HS-27A (cell line): ENCODE data around the gene COL15A1.

Experiments used
- DNase-seq: peaks from one replicate; pipeline ENCODE4 v3.0.0-alpha.2; 2012; ENCODE audit warnings: low read depth, missing footprints

COL15A1 gene

DNA sequence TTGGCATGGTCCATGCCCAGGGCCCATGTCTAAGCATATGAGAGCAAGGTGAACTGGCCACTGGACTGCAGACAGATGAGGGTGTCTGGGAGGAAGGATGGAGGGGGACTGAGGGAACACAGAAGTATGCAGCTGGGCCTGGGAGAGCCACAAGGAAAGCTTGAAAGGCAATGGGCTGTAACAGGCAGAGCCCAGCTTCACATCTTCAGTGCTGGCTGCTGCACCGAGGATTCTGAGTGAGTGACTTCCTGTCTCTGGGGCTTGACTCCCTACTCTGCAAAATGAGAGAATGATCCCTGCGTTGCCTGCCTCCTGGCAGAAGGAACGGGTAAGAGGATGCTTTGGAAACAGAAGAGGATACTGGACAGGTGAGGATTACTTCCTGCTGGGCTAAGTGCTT, 29.0 kb downstream of the COL15A1 start:
- no peak for DNase-seq

DNA sequence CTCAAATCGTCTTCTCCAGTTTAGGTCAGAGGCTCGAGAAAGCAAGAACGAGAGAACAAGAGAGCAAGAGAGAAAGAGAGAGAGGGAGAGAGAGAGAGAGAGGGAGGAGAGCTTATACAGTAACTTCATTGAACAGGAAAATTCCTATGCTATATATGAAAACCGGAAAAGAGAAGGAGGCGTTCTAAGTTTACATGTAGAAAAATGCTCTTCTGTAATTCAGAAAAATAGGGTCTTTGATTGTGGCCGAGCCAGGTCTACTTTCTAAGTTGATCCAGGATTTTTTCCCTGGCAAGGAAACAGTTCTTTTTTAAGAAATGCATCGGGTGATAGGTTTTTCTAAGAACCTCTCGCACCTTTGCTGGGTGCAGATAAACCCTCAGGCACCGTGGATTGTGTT, 29.5 kb downstream of the COL15A1 start:
- DNase-seq, result no peak

DNA sequence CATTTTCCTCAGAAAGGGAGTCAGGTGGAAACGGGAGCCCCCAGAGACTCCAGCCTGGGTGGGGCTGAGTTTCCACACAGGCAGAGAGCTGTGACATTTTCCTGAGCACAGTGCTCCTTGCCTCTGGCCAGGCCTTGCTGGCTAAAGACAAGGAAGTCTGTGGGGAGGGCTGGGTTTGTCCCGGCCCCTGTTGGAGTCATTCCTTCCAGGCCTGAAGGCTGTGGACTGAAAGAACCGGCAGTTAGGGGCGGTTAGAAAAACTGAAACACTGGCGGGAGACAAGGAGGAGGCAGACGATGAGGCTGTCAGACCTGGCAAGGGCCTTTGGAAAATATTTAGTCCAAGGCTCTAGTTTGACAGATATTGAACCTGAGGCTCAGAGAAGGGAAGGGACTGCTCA, 29.9 kb downstream of the COL15A1 start:
- DNase-seq, result no peak

DNA sequence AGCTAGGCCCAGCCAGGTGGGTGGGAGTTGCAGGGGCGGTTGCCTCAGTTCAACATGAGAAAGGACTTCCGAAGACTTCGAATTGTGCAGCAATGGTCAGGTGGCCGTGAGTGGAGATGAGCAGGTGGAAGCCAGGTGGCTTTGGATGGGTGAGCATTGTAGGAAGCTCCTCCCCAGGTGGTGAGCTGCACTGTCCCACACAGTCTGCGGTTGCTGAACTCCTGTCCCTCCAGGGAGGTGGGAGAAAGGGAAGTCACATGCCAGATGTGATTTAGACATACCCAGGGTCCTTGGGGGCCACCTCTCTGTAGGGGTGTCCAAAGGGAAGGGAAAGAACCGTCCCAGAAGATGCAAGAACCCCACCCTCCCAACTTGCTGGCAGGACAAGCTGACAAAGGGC, 30.4 kb downstream of the COL15A1 start:
- DNase-seq, result no peak

DNA sequence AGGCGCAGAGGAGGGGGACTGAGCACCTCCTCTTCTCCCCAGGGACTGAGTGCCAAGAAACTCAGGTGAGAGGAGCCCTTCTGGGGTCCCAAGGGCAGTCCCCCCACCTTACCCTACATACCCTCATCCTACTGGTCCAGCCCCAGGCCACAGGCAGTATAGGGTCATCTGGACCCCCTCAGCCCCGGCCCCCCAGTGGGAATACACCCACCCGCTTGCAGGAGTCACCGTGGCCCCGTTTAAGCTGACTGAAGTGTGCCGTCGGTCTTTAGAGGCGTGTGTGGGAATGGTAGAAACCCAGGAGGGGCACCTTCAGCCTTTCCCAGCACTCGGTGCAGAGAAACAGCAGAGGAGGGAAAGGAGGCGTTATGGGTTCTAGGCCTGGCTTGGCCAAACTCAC, 30.8 kb downstream of the COL15A1 start:
- no peak for DNase-seq

DNA sequence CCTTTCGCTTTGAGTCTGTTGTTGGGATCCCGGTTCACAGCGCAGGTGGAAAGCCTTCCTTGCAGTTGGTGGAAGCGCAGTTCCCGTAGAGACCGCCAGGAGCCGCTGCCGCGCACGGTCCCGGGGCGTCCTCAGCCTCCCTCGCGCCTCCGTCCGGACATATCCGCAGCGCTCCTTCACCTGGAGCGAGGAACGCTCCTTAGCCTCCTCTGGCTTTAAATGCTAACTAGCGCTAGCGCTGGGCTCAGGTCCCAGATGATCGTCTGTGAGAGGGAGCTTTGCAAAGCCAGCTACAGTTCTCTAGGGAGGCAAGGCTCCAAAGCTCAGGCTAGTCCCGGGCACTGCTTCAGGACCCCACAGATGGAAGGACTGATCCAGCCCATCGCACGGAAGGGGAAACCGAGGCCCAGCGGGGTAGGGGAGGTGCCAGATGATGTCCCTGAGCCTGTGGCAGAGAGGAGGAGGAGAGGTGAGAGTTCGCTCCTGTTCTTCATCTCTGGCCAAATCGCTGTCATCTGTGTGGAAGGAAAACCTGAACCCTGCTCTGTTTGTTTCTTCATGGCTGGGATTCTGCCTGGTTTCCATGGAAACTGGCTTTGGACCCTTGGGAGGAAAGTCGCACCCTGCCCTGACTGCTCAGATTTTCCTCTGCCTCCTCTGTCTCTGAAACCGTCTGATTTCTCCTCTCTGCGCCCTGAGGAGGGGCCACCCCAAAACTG, 31.4 kb downstream of the COL15A1 start:
- no peak for DNase-seq

DNA sequence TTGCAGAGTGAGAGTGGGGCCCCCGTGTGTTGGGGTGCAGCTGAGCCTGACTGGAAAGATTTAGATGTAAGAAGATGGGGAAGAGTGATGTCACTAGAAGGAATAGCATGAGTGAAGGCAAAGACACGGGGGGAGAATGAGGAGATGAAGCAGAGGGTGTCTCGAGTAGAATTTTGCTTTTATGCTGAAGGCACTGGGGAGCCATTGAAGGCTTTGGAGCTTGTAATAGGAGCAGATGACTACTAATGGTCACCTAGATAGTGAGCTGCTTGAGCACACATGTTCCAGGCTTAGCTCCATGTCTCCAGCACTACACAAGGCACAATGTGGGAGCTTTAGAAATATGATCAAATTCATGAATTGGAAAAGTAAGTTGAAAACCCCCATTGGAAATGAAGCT, 32.1 kb downstream of the COL15A1 start:
- no peak for DNase-seq

DNA sequence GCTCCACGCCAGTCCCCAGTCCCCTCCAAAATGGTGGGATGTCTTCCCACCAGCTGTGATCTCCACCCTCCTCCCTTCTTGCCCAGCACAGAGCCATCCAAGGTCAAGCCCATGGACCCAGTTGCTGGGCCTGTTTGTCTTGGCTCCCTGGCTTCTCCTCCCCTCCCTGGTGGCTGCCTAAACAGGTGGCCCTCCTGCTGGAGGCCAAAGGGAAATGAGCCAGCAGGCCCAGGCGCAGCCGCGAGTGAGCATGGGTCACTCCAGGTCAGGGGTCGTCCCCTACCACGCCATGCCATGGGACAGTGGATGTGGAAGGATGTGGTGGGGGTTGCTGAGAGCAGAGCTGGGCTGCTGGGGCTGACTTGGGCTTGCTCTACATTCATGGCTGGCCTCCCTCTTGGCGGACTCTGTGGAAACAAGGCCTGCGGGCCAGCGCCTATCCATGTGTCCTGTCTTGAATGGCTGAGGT, 33.6 kb downstream of the COL15A1 start:
- no peak for DNase-seq

DNA sequence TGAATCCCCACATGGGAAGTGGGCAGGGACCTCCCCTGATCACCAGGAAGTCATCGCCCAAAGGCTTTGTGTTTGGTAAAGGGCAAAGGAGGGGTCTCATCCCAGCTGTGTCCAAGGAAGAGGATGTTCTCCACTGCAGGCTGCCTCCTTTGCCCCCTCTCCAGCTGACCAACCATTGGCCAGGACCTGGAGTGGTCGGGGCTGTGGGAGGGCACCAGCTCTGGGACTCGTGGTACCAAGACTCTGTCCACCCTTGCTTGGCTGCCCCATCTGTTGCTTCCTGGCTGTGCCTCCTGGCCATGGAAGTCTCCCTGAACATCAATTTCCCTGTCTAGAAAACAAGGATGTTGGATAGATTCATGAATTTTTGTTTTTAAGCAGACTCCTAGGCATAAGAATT, 34.1 kb downstream of the COL15A1 start:
- DNase-seq, result no peak

DNA sequence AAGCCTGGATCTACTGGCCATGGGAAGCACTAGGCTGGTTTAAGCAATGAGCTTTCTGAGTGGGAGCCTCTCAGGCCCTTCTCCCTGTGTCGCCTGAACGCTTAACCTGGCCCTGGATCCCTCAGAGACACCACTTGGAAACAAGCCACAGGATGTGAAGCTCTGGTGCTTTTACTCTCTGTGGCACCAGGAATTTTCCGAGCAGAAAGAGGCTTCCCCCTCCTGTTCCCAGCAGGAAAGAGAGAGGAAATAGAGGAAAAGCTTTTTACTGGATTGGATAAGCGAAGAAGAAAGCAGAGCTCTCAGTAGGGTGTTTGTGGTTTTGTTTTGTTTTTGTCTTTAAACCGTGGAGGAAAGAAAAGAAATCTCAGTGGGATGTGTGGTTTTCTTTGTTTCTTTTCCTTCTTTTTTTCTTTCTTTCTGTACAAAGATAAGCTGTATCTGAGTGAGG, 34.5 kb downstream of the COL15A1 start:
- no peak for DNase-seq

DNA sequence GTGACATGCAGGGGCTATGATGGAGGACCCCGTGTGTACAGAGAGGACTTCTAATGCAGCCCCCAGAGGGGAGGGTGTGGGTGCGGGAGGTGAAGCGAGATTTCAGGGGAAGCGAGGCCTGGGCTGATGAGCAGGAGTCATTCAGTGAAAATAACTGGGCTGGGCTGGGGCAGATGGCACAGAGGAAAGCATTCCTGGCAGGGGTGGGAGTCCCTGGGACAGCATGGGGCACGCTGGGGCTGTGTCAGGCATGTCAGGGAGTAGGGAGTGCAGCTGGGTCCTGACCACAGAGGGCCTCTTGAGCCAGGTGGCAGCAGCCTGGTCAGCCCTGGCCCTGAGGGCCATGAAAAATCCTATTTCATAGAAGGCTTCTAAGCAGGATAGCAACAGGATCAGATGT, 36.6 kb downstream of the COL15A1 start:
- no peak for DNase-seq

DNA sequence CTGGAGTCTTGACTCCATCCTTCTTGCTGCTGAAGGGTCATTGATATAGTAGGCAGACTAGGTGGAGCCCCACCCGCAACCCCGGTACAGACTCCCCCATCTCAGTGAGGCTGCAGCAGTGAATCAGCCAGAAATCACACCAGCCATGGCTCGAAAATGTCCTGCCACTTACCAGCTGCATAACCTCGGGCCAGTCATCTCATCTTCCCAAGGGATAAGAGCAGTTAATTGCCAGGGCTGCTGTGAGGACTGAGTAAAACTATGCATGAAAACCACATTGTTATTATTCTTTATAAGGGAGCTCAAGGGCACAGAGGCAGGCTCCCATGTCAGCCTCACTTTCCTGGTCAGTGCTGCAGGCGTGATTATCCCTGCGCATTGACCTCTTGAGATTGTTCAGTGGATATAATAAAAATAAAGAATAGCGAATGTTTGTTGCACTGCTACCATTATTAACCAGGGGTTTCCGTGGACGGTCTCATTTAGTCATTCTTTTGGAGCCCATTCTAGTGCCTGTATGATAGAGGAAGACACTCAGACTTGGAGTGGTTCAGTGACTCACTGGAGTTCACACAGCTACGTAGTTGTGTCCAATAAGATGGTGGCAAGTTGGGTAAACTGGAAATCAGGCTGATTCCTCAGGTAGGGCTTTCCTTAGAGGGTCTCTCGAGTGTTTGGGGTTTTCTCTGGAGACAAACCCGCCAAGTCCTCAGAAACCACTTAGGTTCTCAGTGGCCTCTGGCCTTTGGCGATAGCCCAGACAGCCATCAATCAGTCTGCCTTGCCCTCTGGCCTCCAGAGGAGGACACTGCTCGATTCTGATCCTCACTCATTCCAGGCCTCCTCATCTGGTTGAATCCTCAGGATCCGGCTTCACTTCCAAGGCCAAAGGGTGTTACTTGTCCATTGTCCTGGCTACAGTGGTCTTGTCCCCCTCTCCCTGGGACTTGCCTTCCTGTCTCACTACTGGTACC, 39.9 kb downstream of the COL15A1 start:
- DNase-seq, result peak; percentile 48

DNA sequence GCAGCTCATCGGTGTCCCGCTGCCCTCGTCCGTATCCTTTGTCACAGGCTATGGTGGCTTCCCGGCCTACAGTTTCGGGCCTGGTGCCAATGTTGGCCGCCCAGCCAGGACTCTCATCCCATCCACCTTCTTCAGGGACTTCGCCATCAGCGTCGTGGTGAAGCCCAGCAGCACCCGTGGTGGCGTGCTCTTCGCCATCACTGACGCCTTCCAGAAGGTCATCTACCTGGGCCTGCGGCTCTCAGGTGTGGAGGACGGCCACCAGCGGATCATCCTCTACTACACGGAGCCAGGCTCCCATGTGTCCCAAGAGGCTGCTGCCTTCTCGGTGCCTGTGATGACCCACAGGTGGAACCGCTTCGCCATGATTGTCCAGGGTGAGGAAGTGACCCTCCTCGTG, 41.9 kb downstream of the COL15A1 start:
- no peak for DNase-seq

DNA sequence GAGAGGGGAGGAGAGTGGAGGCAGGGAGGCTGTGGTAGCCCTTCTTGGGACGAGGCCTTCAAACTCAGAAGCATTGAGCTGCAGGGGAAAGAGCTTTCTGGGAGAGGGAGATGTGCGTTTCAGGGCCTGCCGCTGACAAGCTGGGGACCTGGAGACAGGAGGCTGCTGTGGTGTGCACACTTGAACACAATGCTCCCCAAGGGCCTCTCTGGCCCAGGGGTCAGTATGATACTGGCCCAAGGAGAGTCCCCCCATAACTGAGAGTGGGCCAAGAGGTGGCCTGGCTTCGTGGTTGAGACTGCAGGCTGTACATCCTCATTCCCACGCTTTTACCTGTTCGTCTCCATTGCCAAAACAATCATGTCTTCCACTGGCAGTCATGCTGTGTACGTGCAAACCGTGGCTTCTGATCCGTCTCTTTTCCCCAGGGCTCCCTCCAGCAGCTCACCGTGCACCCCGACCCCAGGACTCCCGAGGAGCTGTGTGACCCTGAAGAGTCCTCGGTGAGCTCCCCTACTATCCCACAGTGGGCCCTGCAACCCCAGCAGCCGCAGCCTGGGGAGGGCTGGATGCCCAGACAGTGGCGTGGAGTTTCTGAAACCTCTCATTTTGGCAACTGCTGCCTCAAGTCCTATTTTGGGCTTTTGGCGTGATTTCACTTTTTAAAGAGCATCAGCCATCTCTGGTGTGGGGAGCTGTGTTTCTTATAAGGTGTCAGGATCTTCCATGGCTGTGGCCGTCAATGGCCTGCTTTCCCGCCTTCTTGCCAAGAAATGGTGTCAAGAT, 43.4 kb downstream of the COL15A1 start:
- DNase-seq, result no peak

DNA sequence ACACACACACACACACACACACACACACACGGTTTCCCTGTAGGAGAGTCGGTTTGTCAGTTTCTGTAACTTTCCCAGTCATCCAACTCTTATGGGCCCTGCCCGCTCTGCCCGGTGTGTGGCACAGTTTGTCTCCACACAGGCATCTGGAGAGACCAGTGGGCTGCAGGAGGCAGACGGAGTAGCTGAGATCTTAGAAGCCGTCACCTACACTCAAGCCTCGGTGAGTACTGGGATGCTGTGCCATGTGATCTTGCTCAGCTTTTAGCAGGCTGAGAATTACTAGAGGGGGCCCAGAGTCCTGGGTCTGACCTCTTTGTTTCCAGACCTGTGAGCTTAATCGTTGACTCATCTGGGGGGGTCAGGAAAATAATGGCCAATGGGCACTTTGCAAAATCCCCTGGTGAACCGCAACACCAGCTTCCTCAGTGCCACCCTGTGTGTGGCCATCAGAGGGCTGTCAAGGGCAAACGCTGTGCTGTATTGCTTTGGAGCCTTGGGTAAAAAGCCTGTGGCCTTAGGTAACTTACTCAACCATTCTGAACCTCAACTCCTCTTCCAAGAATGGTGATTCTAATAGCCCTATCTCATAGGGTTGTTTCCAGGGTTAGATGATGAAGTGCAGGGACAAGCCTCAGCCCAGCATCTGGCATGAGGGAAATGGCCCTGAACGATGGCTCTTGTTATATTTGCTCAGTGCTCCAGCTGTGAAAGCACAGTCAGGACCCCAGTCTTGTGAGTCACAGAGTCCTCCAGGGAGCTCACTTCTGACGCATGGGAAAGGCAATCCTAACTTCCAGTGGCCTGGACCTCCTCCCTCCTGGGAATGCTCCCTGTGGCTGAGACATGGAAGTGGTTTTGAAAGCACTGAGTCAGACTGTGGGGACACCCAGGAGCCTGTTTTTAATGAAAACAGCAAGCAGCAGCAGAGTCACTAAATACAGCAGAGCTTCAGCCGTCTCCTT, 45.6 kb downstream of the COL15A1 start:
- peak; percentile 97 for DNase-seq

DNA sequence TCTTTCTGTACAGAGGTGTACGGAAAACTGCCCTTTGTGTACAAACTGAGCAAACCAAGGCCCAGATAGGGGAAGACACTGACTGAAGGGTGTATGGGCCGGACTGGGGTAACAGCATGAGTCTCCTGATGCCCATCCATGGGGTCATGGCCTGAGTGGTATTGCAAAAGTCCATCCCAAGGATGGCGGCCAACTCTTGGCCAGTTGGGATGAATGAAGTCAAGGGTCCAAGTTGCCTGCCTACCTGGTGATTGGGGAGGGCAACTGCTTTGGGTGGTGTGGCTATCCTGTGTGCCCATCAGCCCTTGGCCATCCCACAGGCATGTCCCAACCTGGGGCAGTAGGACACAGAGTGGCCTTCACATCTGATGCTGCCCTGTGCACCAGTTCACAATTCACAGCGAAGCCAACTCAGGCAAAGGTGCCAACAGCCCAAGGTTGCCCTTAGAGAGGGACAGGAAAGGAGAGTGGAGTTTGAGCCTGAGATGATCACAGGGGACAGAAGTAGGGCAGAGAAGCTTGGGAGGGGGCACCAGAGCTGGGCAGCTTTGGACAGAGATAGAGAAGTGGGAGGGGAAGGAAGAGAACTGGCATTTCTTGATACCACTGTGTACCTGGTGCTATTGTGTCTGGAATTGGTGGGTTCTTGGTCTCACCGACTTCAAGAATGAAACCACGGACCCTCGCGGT, 46.6 kb downstream of the COL15A1 start:
- DNase-seq, result no peak

DNA sequence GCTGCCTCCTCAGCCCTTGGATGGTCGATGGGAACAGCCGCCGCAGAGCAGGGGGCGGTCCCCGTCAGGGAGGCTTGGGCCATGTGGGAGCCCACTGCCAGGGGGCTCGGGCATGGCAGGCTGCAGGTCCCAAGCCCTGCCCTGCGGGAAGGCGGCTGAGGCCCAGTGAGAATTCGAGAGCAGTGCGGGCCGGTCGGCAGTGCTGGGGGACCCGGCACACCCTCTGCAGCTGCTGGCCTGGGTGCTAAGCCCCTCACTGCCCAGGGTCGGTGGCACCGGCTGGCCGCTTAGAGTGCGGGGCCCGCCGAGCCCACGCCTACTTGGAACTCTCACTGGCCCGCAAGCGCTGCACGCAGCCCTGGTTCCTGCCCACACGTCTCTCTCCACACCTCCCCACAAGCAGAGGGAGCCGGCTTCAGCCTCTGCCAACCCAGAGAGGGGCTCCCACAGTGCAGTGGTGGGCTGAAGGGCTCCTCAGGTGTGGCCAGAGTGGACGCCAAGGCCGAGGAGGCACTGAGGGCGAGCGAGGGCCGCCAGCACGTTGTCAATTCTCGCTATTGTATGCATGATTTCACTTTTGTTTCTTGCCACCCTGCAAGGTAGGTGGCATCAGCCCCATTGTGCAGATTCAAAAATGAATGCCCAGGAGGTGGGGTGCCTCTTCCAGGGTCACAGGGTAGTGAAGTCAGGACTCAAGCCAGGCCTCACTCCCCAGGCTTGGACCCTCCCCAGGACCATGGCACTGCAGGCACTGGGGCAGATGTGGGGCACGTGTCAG, 48.6 kb downstream of the COL15A1 start:
- no peak for DNase-seq

DNA sequence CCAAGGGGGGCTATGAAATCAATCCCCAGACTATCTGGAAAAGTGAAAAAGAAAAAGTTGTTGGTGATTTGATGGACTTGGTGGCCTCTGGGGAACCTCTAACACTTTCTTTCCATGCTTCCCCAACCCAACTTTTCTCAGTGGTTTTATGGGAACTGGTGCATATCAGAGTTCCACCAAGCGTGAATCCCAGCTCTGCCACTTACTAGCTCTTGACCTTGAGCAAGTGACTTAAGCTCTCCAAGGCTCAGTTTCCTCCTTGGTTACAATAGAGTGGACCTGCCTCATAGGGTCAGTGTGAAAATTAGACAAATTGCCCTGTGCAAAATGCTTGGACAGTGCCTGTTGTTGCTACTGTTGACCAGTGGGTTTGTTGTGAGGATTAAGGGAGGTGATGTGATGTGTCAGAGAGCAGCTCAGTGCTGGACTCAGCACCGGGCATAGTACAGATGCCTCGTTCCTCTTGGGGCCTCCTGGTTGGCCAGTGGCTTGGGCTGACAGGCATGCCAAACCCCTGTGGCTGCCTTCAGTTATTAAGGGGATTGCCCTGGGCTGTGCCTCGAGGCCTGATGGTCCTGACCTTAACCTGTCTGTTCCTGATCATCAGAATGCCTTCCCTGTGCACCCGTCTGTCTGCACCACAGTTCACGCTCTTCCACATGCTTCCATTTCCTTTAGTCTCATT, 49.3 kb downstream of the COL15A1 start:
- DNase-seq, result no peak

DNA sequence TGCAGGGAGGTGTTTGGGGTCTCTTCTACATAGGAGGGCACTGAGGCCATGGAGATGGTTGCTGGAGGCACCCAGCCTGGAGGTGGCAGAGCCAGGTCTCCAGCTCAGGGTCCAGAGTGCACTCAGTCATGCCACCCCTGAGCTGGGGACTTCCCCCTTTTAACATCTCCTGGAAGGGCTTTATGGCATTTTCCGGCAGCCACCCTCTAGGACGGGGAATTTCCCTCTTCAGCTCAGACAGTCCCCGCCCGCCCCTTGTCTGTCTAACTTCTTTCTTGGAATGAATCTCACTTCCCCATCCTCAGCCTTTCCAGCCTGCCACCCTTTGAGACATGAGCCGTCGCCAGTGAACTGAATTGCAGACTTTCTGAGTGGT, 49.9 kb downstream of the COL15A1 start:
- DNase-seq, result no peak
